GM18867 (cell line): ENCODE results near the gene PACS2.
A peak's percentile ranks its signal among the peaks of the same experiment; 100 is the strongest.
"Not testable (repeated sequence)": the region's sequence is repeated elsewhere in the genome, so short reads cannot be mapped to it uniquely, and the experiment has no call there.

Experiments used
- ATAC-seq: cut with Tn5 transposase; IDR thresholded peaks from one replicate; pipeline ENCODE4 v1.9.1; 2021; ENCODE audit warnings: mild to moderate bottlenecking, moderate library complexity; ENCODE audit not compliant: unreplicated experiment

Gene PACS2

GRCh38 chr14:105348169-105348944 lies 33.8 kb downstream of the PACS2 start:
- no peak for ATAC-seq

- no peak for ATAC-seq
Observed at GRCh38 chr14:105348945-105349699, 34.6 kb downstream of the PACS2 start.

- ATAC-seq: no peak
Observed at GRCh38 chr14:105349992-105350391, 35.4 kb downstream of the PACS2 start.

GRCh38 chr14:105350450-105351244 lies 36.1 kb downstream of the PACS2 start:
- ATAC-seq: no peak

- no peak for ATAC-seq
Observed at GRCh38 chr14:105351410-105351809, 36.9 kb downstream of the PACS2 start.

GRCh38 chr14:105351920-105352851 lies 37.6 kb downstream of the PACS2 start:
- peak; percentile 62 for ATAC-seq

GRCh38 chr14:105353136-105353535 lies 38.6 kb downstream of the PACS2 start:
- ATAC-seq: no peak

- no peak for ATAC-seq
Observed at GRCh38 chr14:105354541-105354940, 40.0 kb downstream of the PACS2 start.

GRCh38 chr14:105355049-105355575 lies 40.6 kb downstream of the PACS2 start:
- no peak for ATAC-seq

GRCh38 chr14:105355850-105356604 lies 41.5 kb downstream of the PACS2 start:
- ATAC-seq: no peak

GRCh38 chr14:105356927-105357326 lies 42.4 kb downstream of the PACS2 start:
- ATAC-seq: no peak

GRCh38 chr14:105357626-105358025 lies 43.1 kb downstream of the PACS2 start:
- no peak for ATAC-seq

GRCh38 chr14:105358140-105358846 lies 43.7 kb downstream of the PACS2 start:
- ATAC-seq: no peak

GRCh38 chr14:105358943-105359342 lies 44.4 kb downstream of the PACS2 start:
- ATAC-seq: no peak

GRCh38 chr14:105361412-105361811 lies 46.9 kb downstream of the PACS2 start:
- not testable (repeated sequence) for ATAC-seq

GRCh38 chr14:105363847-105364708 lies 49.5 kb downstream of the PACS2 start:
- ATAC-seq: no peak

GRCh38 chr14:105365101-105365500 lies 50.6 kb downstream of the PACS2 start:
- ATAC-seq: no peak

- ATAC-seq: no peak
Observed at GRCh38 chr14:105365681-105366080, 51.1 kb downstream of the PACS2 start.
